LNCaP clone FGC (cell line): ENCODE results near the gene CHIC2.

Experiments
- DNase-seq: peaks from one replicate; pipeline ENCODE4 v3.0.0-alpha.2; 2011; ENCODE audit warnings: low read depth
- H3K4me3 ChIP-seq: 2 replicates; pipeline ENCODE4 v1.5.1; 2011; ENCODE audit warnings: mild to moderate bottlenecking, low read depth, low read length, control low read depth
- TF ChIP-seq, protein P1 (sequence below): IDR thresholded peaks from 2 replicates; pipeline ENCODE4 v1.5.1; 2012; ENCODE audit warnings: mild to moderate bottlenecking; ENCODE audit not compliant: control insufficient read depth, insufficient read depth; ENCODE audit errors: extremely low read depth

Gene CHIC2

DNA sequence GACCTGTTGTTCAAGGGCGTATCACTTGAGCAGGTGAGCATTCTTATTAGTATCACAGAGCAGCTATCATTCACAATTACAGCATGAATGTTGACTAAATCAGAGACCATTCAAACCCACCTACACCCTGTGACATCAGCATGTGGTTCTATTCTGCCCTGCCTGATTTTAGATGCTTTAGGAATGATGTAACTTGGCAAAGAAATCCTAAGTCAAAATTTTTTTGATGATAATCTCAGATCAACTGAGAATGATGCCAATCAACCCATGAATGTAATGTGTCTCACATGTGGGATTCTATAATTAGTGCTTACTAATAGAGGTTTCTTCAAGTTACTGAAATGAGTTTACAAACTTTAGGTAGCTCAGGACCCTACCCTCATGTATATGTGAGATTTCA lies 13.4 kb upstream of the CHIC2 start:
- TF ChIP-seq, protein P1, sequence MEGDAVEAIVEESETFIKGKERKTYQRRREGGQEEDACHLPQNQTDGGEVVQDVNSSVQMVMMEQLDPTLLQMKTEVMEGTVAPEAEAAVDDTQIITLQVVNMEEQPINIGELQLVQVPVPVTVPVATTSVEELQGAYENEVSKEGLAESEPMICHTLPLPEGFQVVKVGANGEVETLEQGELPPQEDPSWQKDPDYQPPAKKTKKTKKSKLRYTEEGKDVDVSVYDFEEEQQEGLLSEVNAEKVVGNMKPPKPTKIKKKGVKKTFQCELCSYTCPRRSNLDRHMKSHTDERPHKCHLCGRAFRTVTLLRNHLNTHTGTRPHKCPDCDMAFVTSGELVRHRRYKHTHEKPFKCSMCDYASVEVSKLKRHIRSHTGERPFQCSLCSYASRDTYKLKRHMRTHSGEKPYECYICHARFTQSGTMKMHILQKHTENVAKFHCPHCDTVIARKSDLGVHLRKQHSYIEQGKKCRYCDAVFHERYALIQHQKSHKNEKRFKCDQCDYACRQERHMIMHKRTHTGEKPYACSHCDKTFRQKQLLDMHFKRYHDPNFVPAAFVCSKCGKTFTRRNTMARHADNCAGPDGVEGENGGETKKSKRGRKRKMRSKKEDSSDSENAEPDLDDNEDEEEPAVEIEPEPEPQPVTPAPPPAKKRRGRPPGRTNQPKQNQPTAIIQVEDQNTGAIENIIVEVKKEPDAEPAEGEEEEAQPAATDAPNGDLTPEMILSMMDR, result no peak
- DNase-seq, result no peak
- H3K4me3 ChIP-seq, result no peak overlapping the region

DNA sequence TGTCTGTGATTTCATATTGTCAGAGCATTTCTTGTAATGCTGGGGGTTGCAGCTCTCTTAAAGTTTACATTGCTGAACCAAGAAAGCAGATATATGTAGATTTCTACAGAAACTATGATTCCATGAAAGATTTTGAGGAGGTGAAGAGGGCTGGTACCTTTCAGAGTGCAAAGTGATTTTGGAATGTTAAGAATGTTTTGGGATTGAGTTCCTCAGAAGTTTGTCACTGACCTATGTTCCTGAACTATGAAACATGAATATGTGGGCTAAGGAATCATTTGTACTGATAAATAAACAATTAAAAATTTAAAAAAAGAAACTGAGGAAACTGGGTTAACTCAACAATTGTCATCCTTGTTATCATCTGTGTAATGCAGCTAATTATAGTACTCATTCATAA lies 12.3 kb upstream of the CHIC2 start:
- DNase-seq, result no peak
- TF ChIP-seq, protein P1, result no peak
- H3K4me3 ChIP-seq, result no peak overlapping the region

DNA sequence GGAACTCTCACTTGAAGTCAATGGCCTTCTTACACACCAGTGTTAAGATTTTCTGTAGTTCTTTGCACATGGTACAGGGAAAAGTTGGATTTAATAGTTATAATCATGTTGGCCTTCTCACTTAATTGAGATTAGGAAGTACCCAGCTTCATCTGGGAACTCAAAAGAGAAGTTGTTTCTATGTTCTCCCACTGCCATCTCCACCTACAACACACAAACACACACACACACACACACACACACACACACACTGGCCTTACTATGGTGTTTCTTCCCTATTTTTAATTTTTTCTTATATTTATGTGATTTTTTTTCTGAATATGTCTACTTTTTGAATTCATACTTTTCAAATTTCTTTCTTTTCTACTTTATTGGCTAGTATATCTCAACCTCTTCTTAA lies 10.0 kb upstream of the CHIC2 start:
- no peak for DNase-seq
- H3K4me3 ChIP-seq, result no peak overlapping the region
- TF ChIP-seq, protein P1, result no peak

DNA sequence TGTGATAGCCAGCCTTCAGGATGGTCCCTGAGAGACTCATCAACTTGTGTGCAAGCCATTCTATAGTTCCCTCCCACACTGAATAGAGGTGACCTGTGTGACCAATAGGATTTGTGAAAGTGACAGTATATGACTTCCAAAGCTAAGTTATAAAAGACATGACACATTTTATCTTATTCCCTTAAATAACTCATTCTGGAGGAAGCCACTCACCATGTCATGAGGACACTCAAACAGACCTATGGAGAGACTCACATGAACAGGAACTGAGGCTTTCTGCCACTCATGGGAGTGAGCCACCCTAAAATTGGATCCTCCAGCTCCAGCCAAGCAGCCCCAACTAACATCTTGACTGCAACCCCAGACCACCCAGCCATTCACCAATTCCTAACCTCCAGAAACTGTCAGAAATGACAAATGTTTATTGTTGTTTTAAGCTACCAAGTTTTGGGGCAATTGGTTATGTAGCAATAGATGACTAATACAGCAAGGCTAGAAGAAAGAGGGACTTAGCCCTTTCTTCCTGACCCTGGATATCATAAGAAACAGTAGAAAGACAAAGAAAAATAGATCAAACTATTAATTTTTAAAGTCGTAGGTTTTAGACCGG lies 9.0 kb upstream of the CHIC2 start:
- no peak overlapping the region for H3K4me3 ChIP-seq
- no peak for DNase-seq
- TF ChIP-seq, protein P1, result no peak

DNA sequence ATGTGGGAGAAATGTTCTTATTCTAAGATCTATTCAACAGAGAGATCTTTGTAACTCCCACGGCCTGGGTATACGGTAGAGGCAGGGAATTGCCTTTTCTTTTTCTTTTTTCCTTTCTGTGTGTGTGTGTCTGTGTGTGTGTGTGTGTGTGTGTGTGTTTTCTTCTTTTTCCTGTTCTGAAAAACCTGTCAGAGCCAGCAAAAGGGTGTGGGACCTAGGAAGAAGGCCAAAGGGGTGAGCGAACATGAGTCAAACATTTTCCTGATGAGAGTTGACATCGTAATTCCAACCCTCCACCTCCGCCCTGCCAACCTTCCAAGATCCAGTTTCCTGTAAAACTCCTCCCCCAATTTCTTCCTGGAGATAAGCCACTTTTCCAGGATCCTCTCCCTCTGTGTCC lies 2.8 kb upstream of the CHIC2 start:
- TF ChIP-seq, protein P1, result no peak
- no peak for DNase-seq
- H3K4me3 ChIP-seq, result no peak overlapping the region

DNA sequence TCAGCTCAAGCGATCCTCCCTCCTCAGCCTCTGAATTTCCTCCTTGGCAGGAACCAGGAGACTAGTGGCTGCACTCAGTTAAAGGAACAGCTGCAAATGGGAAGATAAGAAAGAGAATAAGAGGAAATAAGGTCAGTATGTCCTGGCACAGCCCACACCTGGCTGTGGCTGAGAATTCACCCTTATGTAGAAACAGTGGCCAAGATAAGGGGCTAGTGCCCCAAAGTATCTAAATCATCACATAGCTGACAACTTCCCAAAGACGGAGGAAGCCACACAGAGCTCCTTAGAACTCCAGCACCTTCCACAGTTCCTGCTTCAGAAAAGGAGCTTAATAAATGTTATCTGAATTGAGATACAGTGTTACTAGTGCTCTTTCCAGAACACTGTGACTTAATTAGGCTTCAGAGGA lies 2.3 kb upstream of the CHIC2 start:
- no peak for DNase-seq
- TF ChIP-seq, protein P1, result no peak
- H3K4me3 ChIP-seq, result no peak overlapping the region

DNA sequence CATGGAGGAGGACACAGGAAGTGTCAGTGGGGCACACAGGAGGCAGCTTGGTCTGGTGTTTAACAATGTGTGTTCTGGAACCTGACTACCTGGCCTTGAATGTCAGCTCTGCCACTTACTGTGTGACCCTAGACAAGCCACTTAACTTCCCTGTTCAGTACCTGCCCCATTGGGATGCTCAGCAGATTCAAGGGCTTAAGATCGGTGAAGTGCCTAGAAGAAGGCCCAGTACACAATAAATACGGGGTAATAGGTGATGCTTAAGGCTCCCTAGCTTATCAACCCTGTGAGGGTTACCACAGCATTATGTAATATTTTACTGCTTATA lies 1.6 kb upstream of the CHIC2 start:
- no peak overlapping the region for H3K4me3 ChIP-seq
- no peak for DNase-seq
- TF ChIP-seq, protein P1, result no peak
